SK-N-SH treated with all-trans-retinoic acid at 6 μM for 48 hours (cell line): Measurements from ENCODE around the gene SORD.

ENCODE experiments used
- ATAC-seq: fragments of 200-7000 bp; cut with Tn5 transposase; 3 replicates; pipeline ENCODE4 v1.9.1; 2020; ENCODE audit warnings: mild to moderate bottlenecking, moderate library complexity
- ARNTL ChIP-seq: fragments of 450-650 bp; formaldehyde crosslinking; IDR thresholded peaks from 2 replicates; pipeline ENCODE4 v1.5.0; 2020; ENCODE audit warnings: low read depth, mild to moderate bottlenecking, moderate library complexity, borderline replicate concordance
- BACH2 ChIP-seq: fragments of 250-450 bp; sonication (Bioruptor Pico); IDR thresholded peaks from 2 replicates; pipeline ENCODE4 v1.9.0; 2021; ENCODE audit warnings: mild to moderate bottlenecking, borderline replicate concordance
- CREB5 ChIP-seq: fragments of 250-450 bp; sonication (Bioruptor Pico); IDR thresholded peaks from 2 replicates; pipeline ENCODE4 v1.5.1; 2020; ENCODE audit warnings: low read depth, mild to moderate bottlenecking, moderate library complexity
- CSDC2 ChIP-seq: fragments of 250-450 bp; sonication (Bioruptor Pico); IDR thresholded peaks from 2 replicates; pipeline ENCODE4 v1.5.0; 2020; ENCODE audit warnings: mild to moderate bottlenecking, moderate library complexity
- CSRNP3 ChIP-seq: fragments of 250-450 bp; sonication (Bioruptor Pico); IDR thresholded peaks from 2 replicates; pipeline ENCODE4 v1.5.1; 2021; ENCODE audit warnings: mild to moderate bottlenecking, moderate library complexity
- ESRRG ChIP-seq: fragments of 250-450 bp; sonication (Bioruptor Pico); IDR thresholded peaks from 2 replicates; pipeline ENCODE4 v1.6.1; 2021; ENCODE audit warnings: mild to moderate bottlenecking
- GLIS3 ChIP-seq: fragments of 250-450 bp; sonication (Bioruptor Pico); IDR thresholded peaks from 2 replicates; pipeline ENCODE4 v1.5.0; 2020; ENCODE audit warnings: mild to moderate bottlenecking, moderate library complexity
- ISL1 ChIP-seq: fragments of 250-450 bp; sonication (Bioruptor Pico); IDR thresholded peaks from 2 replicates; pipeline ENCODE4 v2.1.2; 2022; ENCODE audit warnings: mild to moderate bottlenecking, moderate library complexity
- OSR1 ChIP-seq: fragments of 250-450 bp; sonication (Bioruptor Pico); IDR thresholded peaks from 2 replicates; pipeline ENCODE4 v1.8.0; 2022; ENCODE audit warnings: moderate library complexity, mild to moderate bottlenecking, inconsistent platforms
- PATZ1 ChIP-seq: fragments of 250-450 bp; sonication (Bioruptor Pico); IDR thresholded peaks from 2 replicates; pipeline ENCODE4 v1.8.0; 2020; ENCODE audit warnings: mild to moderate bottlenecking, moderate library complexity, borderline replicate concordance
- PPARA ChIP-seq: fragments of 250-450 bp; sonication (Bioruptor Pico); IDR thresholded peaks from 2 replicates; pipeline ENCODE4 v1.5.0; 2020; ENCODE audit warnings: mild to moderate bottlenecking, borderline replicate concordance
- RARB ChIP-seq: fragments of 250-450 bp; sonication (Bioruptor Pico); IDR thresholded peaks from 2 replicates; pipeline ENCODE4 v1.8.0; 2021; ENCODE audit warnings: mild to moderate bottlenecking, moderate library complexity
- SNAI2 ChIP-seq: fragments of 250-450 bp; sonication (Bioruptor Pico); IDR thresholded peaks from 2 replicates; pipeline ENCODE4 v1.5.0; 2020; ENCODE audit warnings: mild to moderate bottlenecking, moderate library complexity
- TCF4 ChIP-seq: fragments of 250-450 bp; sonication (Bioruptor Pico); IDR thresholded peaks from 2 replicates; pipeline ENCODE4 v1.8.0; 2021; ENCODE audit warnings: mild to moderate bottlenecking, moderate library complexity, borderline replicate concordance
- TOX ChIP-seq: fragments of 250-450 bp; sonication (Bioruptor Pico); IDR thresholded peaks from 2 replicates; pipeline ENCODE4 v1.8.0; 2021; ENCODE audit warnings: mild to moderate bottlenecking, moderate library complexity, borderline replicate concordance
- TSHZ2 ChIP-seq: fragments of 250-450 bp; sonication (Bioruptor Pico); IDR thresholded peaks from 2 replicates; pipeline ENCODE4 v1.5.0; 2020; ENCODE audit warnings: mild to moderate bottlenecking, moderate library complexity
- ZC3H10 ChIP-seq: fragments of 250-450 bp; sonication (Bioruptor Pico); IDR thresholded peaks from 2 replicates; pipeline ENCODE4 v1.5.1; 2021; ENCODE audit warnings: mild to moderate bottlenecking, moderate library complexity
- ZFP3 ChIP-seq: fragments of 250-450 bp; sonication (Bioruptor Pico); IDR thresholded peaks from 2 replicates; pipeline ENCODE4 v1.5.0; 2020; ENCODE audit warnings: mild to moderate bottlenecking, moderate library complexity
- ZFP30 ChIP-seq: fragments of 450-650 bp; formaldehyde crosslinking; IDR thresholded peaks from 2 replicates; pipeline ENCODE4 v1.5.0; 2022; ENCODE audit warnings: mild to moderate bottlenecking, moderate library complexity
- ZNF70 ChIP-seq: fragments of 450-650 bp; formaldehyde crosslinking; IDR thresholded peaks from 2 replicates; pipeline ENCODE4 v1.5.0; 2020; ENCODE audit warnings: mild to moderate bottlenecking, moderate library complexity

Gene SORD

GRCh38 chr15:45091161-45091560 lies 68.2 kb downstream of the SORD start:
- no peak for TF ChIP-seq OSR1 (CRISPR knock-in tag)
- TF ChIP-seq GLIS3 (CRISPR knock-in tag) = no peak
- no peak for TF ChIP-seq SNAI2
- TF ChIP-seq TCF4 (CRISPR knock-in tag) = no peak
- TF ChIP-seq TSHZ2 = no peak
- ATAC-seq = no peak

DNA sequence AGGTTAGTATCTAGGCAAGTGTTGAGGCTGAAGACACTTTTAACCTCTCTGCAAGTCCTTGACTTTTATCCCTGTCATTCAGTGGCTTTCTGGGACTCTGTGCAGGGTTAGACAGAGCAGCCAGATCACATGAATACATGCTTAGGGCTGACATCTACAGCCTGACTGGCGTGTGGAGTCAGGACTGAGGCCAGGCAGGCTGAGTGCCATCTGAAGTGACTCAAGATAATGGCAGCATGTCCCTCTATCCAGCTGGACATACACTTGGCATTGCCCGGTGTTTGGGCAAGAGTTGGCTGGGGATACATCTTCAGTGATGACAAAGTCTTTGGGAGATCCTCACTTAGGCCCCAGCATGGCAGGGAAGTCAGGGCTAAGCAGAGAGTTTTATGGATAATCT lies 68.6 kb downstream of the SORD start:
- TF ChIP-seq ARNTL (CRISPR knock-in tag) = no peak
- TF ChIP-seq BACH2 = no peak
- TF ChIP-seq PPARA (CRISPR knock-in tag) = no peak
- TF ChIP-seq CREB5 (CRISPR knock-in tag) = no peak
- TF ChIP-seq PATZ1 (CRISPR knock-in tag) = no peak
- no peak for TF ChIP-seq CSRNP3 (CRISPR knock-in tag)
- TF ChIP-seq SNAI2 = no peak
- TF ChIP-seq OSR1 (CRISPR knock-in tag) = no peak
- TF ChIP-seq TOX (CRISPR knock-in tag) = no peak
- no peak for ATAC-seq

- ATAC-seq = no peak
- TF ChIP-seq ZNF70 (CRISPR knock-in tag) (no peak), ARNTL (CRISPR knock-in tag) (no peak), OSR1 (CRISPR knock-in tag) (no peak), RARB (no peak), ISL1 (no peak), TCF4 (CRISPR knock-in tag) (no peak), CSRNP3 (CRISPR knock-in tag) (no peak), CSDC2 (CRISPR knock-in tag) (no peak), ZC3H10 (no peak), ZFP30 (CRISPR knock-in tag) (no peak), ZFP3 (CRISPR knock-in tag) (no peak), PATZ1 (CRISPR knock-in tag) (no peak), TOX (CRISPR knock-in tag) (no peak), ESRRG (CRISPR knock-in tag) (no peak)
These were observed 70.0 kb downstream of the SORD start for GRCh38 chr15:45093013-45093412.
